HG03097 (cell line): ENCODE measurements around the gene RELB.

Source experiments
- ATAC-seq: cut with Tn5 transposase; IDR thresholded peaks from one replicate; pipeline ENCODE4 v1.9.1; 2021; ENCODE audit not compliant: unreplicated experiment, low FRiP score

RELB gene

GRCh38 chr19:45076851-45077730 is 75.8 kb downstream of the RELB start:
- ATAC-seq = no peak

GRCh38 chr19:45078390-45079062 is 77.3 kb downstream of the RELB start:
- ATAC-seq = no peak

GRCh38 chr19:45079063-45079910 is 78.0 kb downstream of the RELB start, which contains the start of gene GEMIN7:
GEMIN7 (plus strand) TSS chr19:45079260; CDS start chr19:45090115, 10,855 bp downstream.
- peak; percentile 33 for ATAC-seq

- no peak for ATAC-seq
These were observed 78.7 kb downstream of the RELB start for GRCh38 chr19:45079911-45080370.

- no peak for ATAC-seq
These were observed 80.9 kb downstream of the RELB start for GRCh38 chr19:45082170-45082569.

- no peak for ATAC-seq
These were observed 85.2 kb downstream of the RELB start for GRCh38 chr19:45086480-45086879.

- no peak for ATAC-seq
These were observed 86.3 kb downstream of the RELB start for GRCh38 chr19:45087531-45087930.
